Type B pancreatic cell (in vitro differentiated cells): ENCODE results near the gene IPO9. TPM values are rescaled to one million over a fixed set of nuclear protein-coding genes. Genes with fewer than 3 reads are reported as not detected.

Source experiments
- DNase-seq: peaks from one replicate; pipeline ENCODE4 v3.0.0; 2021; ENCODE audit warnings: mixed read lengths; ENCODE audit not compliant: unreplicated experiment; ENCODE audit errors: extremely low spot score
- H3K27ac Mint-ChIP-seq: 2 replicates; pipeline ENCODE4 v1.8.0; 2021; ENCODE audit warnings: mild to moderate bottlenecking, mixed read lengths
- H3K27me3 Mint-ChIP-seq: 2 replicates; pipeline ENCODE4 v1.8.0; 2021; ENCODE audit warnings: mixed read lengths
- H3K36me3 Mint-ChIP-seq: 2 replicates; pipeline ENCODE4 v1.8.0; 2021; ENCODE audit warnings: mixed read lengths
- H3K4me1 Mint-ChIP-seq: one replicate; pipeline ENCODE4 v1.8.0; 2021; ENCODE audit warnings: mixed read lengths; ENCODE audit not compliant: unreplicated experiment
- H3K4me3 Mint-ChIP-seq: 2 replicates; pipeline ENCODE4 v1.8.0; 2021; ENCODE audit warnings: mild to moderate bottlenecking, mixed read lengths
- H3K9me3 Mint-ChIP-seq: 2 replicates; pipeline ENCODE4 v1.8.0; 2021; ENCODE audit warnings: mixed read lengths
- total RNA-seq: library from RNA; stranded (reverse); gene quantifications from 2 replicates; pipeline ENCODE4 v1.2.1, GENCODE V29; 2021; ENCODE audit warnings: low replicate concordance
- TF ChIP-seq, protein P1 (sequence below): fragments of 200-600 bp; sonication (generic); conservative IDR thresholded peaks from 2 replicates; pipeline ENCODE4 v1.5.0; 2021; ENCODE audit warnings: antibody characterized with exemption, mild to moderate bottlenecking

IPO9 gene
- total RNA-seq, 1 donor from 2014 or later: 92.4 TPM

DNA sequence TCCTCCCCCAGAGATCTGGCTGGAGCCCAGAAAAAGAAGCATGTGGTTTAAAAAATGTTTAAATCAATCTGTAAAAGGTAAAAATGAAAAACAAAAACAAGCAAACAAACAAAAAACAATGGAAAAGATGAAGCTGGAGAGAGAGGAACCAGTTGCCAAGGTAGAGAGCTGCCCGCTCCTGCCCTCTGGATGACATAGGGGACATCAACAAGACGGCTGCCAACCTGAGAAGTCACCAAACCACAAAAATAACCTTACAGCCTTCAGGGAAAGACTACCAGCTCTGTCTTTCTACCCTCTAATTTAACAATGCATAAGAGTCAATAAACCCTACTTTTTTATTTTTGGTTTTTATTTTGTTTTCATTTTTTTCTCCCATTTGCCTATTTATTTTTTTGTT lies 8.5 kb upstream of the IPO9 start:
- no peak overlapping the region for H3K27ac Mint-ChIP-seq
- no peaks in the 10 kb centered on the region for H3K27me3 Mint-ChIP-seq
- no peaks in the 10 kb centered on the region for H3K4me1 Mint-ChIP-seq
- H3K4me3 Mint-ChIP-seq: no peak overlapping the region
- TF ChIP-seq, protein P1, sequence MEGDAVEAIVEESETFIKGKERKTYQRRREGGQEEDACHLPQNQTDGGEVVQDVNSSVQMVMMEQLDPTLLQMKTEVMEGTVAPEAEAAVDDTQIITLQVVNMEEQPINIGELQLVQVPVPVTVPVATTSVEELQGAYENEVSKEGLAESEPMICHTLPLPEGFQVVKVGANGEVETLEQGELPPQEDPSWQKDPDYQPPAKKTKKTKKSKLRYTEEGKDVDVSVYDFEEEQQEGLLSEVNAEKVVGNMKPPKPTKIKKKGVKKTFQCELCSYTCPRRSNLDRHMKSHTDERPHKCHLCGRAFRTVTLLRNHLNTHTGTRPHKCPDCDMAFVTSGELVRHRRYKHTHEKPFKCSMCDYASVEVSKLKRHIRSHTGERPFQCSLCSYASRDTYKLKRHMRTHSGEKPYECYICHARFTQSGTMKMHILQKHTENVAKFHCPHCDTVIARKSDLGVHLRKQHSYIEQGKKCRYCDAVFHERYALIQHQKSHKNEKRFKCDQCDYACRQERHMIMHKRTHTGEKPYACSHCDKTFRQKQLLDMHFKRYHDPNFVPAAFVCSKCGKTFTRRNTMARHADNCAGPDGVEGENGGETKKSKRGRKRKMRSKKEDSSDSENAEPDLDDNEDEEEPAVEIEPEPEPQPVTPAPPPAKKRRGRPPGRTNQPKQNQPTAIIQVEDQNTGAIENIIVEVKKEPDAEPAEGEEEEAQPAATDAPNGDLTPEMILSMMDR: no peak
- H3K36me3 Mint-ChIP-seq: peaks cover 43% of the 10 kb centered on the region
- H3K9me3 Mint-ChIP-seq: no peaks in the 10 kb centered on the region
- DNase-seq: no peak

GRCh38 chr1:201825245-201825644 lies 3.7 kb upstream of the IPO9 start:
- H3K4me3 Mint-ChIP-seq: no peak overlapping the region
- TF ChIP-seq, protein P1: no peak
- H3K27me3 Mint-ChIP-seq: no peaks in the 10 kb centered on the region
- H3K36me3 Mint-ChIP-seq: peaks cover 26% of the 10 kb centered on the region
- DNase-seq: no peak
- no peaks in the 10 kb centered on the region for H3K9me3 Mint-ChIP-seq
- peaks cover 17% of the 10 kb centered on the region for H3K4me1 Mint-ChIP-seq
- H3K27ac Mint-ChIP-seq: no peak overlapping the region

DNA sequence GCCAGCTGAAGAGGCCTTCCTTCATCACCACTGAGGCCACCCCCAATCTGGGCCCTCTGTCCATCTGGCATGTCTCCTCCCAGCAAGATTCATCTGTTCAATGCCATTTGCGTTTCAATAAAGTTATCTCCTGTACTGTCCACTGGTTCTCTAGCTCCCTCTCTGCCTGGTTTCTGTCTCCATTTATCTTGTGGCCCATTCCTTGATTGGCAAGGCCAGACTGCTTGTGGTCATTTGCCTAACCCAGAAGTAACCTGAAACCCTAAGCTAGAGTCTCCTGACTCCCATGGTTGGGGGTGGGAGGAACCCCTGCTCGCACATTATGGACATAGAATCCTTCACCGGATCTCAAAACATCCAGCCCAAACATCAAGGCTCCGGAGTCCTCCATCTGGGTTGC lies 2.1 kb upstream of the IPO9 start:
- no peak overlapping the region for H3K27ac Mint-ChIP-seq
- DNase-seq: no peak
- H3K4me3 Mint-ChIP-seq: no peak overlapping the region
- TF ChIP-seq, protein P1: no peak
- no peaks in the 10 kb centered on the region for H3K9me3 Mint-ChIP-seq
- H3K4me1 Mint-ChIP-seq: peaks cover 29% of the 10 kb centered on the region
- peaks cover 12% of the 10 kb centered on the region for H3K36me3 Mint-ChIP-seq
- no peaks in the 10 kb centered on the region for H3K27me3 Mint-ChIP-seq

DNA sequence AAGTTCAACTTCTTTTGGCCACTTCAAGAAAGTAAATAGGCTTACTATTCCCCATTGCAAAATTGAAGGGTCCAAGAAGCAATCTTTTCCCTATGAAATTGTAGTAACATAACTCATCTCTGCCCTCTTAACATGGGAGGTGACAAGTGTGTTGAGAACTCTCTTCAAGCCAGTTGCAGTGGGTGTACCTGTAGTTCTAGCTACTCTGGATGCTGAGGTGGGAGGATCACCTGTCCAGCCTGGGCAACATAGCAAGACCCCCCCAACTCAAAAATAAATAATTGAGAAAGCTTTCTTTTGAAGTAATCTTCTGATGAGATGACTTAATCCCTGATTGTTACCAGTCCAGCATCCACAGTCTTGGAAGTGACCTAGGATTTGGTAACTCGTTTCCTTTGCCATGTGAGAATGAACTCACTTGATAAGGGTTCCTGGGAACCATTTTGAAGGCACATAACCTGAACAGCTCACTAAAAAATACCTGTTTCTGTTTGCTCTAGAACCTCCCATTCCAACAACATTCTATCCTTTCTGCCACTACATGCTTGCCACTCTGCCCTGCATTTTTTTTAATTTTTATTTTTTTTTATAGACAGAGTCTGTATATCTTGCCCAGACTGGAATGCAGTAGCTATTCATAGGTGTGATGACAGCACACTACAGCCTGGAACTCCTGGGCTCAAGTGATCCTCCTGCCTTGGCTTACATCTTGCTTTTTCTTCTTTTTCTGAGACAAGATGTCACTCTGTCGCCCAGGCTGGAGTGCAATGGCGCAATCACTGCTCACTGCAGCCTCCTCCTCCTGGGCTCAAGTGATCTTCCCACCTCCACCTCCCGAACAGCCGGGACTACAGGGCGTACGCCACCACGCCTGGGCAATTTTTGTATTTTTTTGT lies 1.4 kb upstream of the IPO9 start:
- peak overlapping the region; percentile 99 for H3K4me3 Mint-ChIP-seq
- no peak overlapping the region for H3K27ac Mint-ChIP-seq
- no peak for DNase-seq
- H3K36me3 Mint-ChIP-seq: peaks cover 9% of the 10 kb centered on the region
- H3K27me3 Mint-ChIP-seq: no peaks in the 10 kb centered on the region
- no peaks in the 10 kb centered on the region for H3K9me3 Mint-ChIP-seq
- TF ChIP-seq, protein P1: no peak
- H3K4me1 Mint-ChIP-seq: peaks cover 30% of the 10 kb centered on the region

DNA sequence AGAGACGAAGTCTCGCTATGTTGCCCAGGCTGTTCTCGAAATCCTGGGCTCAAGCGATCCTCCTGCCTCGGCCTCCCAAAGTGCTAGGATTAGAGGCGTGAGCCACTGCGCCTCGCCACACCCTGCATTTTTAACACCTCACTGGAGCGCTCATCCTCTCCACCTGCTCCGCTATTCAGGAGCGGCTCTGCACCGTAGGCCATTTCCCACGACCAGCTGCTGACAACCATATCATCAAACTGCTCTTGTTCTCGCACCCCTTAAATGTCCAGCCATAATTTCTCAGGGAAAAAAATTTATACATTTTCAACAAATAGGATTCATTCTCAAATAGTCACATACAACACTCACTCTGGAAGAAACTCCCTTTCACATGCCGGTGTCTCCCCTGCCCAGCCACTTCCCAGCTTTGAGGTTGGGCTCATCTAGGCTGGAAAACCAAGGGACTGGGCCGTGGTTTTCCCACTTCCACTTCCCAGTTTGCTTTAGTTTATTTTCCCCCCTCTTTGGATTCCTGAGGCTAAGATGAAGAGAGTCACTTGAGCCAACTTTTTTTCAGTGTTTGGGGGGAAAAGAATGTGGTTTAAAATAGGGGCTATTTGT lies 639 bp upstream of the IPO9 start:
- TF ChIP-seq, protein P1: no peak
- no peak for DNase-seq
- Mint-ChIP-seq H3K4me3 (peak overlapping the region; percentile 99), H3K4me1 (peaks cover 34% of the 10 kb centered on the region), H3K27ac (peak overlapping the region; percentile 94), H3K36me3 (peaks cover 4% of the 10 kb centered on the region), H3K27me3 (no peaks in the 10 kb centered on the region), H3K9me3 (no peaks in the 10 kb centered on the region)
